WERI-Rb-1 (cell line): ENCODE results near the gene RIN1.

Experiments used
- DNase-seq: peaks from one replicate; pipeline ENCODE4 v3.0.0-alpha.2; 2020
- H3K27ac ChIP-seq: fragments of 250-450 bp; sonication (Bioruptor Pico); 2 replicates; pipeline ENCODE4 v1.5.1; 2020; ENCODE audit warnings: mild to moderate bottlenecking, moderate library complexity
- H3K27me3 ChIP-seq: fragments of 250-450 bp; sonication (Bioruptor Pico); 2 replicates; pipeline ENCODE4 v1.5.1; 2021; ENCODE audit warnings: mild to moderate bottlenecking, low read depth, moderate library complexity; ENCODE audit not compliant: insufficient read depth, severe bottlenecking
- H3K36me3 ChIP-seq: fragments of 250-450 bp; sonication (Bioruptor Pico); 2 replicates; pipeline ENCODE4 v1.5.1; 2020; ENCODE audit warnings: mild to moderate bottlenecking, moderate library complexity
- H3K4me3 ChIP-seq: 2 replicates; pipeline ENCODE4 v1.5.1; 2011; ENCODE audit warnings: low read depth, mild to moderate bottlenecking, control low read depth, low read length
- H3K9me3 ChIP-seq: fragments of 250-450 bp; sonication (Bioruptor Pico); 2 replicates; pipeline ENCODE4 v1.5.1; 2021; ENCODE audit warnings: mild to moderate bottlenecking, moderate library complexity; ENCODE audit not compliant: severe bottlenecking
- TF ChIP-seq, protein P1 (sequence below): IDR thresholded peaks from 2 replicates; pipeline ENCODE4 v1.5.1; 2011; ENCODE audit warnings: low read depth, mild to moderate bottlenecking, control low read depth, inconsistent platforms, low read length

The RIN1 gene

DNA sequence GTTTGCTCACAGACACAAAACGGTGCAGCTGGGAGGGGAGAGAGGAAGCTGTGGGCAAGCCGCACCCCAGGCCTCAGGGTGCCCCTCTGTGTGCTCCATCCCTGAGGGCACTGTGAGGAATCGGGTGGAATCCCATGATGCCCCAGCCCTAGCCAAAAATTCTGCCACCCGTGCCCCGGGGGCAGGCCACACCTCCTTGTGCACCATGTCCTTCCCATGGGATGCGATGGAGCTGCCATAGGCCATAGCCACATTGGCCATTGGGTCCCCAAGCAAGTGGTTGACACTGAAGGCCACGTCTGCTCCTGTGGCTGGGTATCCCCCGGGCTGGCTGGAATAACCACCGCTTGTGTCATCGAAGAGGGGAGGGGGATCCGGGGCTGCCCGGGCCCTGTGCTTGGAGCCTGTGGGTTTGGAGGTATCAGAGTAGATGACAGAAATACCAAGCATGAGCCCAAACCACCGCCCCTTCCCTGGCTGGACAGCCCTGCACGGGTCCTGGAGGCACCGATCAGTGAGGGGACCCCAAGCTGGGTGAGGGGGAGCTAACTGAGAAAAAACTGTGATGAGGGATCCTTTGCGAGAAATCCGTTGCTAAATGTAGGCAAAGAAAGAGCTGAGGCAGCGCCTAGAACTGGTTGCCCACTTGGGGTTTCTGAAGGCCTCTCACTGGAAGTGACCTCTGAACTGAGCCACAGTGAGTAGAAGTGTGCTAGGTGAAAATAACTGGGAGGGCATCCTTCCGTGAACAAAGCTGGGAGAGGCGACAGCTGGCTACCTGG, 48.2 kb downstream of the RIN1 start:
- DNase-seq = no peak

DNA sequence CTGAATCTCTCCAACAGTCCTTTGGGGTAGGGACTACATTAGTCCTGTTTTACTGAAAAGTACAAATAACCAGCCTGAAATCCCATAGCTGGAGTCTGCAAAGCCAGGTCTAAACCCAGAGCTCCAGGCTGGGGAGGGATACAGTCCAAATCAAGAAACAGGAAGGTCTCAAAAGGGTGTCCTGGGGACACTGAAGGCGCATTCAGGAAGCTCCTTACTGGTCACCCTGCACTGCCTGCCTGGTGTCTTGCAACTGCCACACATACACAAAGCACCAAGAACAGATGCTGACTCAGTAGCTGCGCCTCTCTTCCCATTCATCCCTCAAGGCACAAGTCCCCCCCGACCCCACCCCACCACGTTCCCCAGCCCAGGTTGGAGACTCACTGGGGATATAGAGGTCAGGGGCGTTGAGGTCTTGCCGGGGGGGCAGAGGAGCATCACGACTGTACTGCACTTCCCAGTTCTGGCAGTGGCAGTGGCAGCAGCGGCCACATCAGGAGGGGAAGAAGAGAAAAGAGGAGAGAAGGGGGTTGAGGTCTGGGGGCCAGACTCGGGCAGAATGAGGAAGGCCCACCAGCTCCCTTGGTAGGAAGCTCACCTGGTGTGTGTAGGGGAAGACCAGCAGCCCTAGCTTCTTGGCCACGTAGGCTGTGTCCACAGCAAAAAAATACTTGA, 48.9 kb downstream of the RIN1 start:
- Histone ChIP-seq H3K4me3 (no peak overlapping the region), H3K27me3 (no peaks in the 10 kb centered on the region), H3K9me3 (no peaks in the 10 kb centered on the region), H3K27ac (no peak overlapping the region), H3K36me3 (peaks cover 26% of the 10 kb centered on the region)
- TF ChIP-seq, protein P1, sequence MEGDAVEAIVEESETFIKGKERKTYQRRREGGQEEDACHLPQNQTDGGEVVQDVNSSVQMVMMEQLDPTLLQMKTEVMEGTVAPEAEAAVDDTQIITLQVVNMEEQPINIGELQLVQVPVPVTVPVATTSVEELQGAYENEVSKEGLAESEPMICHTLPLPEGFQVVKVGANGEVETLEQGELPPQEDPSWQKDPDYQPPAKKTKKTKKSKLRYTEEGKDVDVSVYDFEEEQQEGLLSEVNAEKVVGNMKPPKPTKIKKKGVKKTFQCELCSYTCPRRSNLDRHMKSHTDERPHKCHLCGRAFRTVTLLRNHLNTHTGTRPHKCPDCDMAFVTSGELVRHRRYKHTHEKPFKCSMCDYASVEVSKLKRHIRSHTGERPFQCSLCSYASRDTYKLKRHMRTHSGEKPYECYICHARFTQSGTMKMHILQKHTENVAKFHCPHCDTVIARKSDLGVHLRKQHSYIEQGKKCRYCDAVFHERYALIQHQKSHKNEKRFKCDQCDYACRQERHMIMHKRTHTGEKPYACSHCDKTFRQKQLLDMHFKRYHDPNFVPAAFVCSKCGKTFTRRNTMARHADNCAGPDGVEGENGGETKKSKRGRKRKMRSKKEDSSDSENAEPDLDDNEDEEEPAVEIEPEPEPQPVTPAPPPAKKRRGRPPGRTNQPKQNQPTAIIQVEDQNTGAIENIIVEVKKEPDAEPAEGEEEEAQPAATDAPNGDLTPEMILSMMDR = no peak
- no peak for DNase-seq

More for the DNA sequence above, 48.2 kb downstream of the RIN1 start:
- H3K27me3 ChIP-seq = no peaks in the 10 kb centered on the region
- H3K9me3 ChIP-seq = no peaks in the 10 kb centered on the region
- TF ChIP-seq, protein P1 = no peak
- H3K27ac ChIP-seq = peak overlapping the region; percentile 88
- H3K4me3 ChIP-seq = peak overlapping the region; percentile 74
- peaks cover 23% of the 10 kb centered on the region for H3K36me3 ChIP-seq

DNA sequence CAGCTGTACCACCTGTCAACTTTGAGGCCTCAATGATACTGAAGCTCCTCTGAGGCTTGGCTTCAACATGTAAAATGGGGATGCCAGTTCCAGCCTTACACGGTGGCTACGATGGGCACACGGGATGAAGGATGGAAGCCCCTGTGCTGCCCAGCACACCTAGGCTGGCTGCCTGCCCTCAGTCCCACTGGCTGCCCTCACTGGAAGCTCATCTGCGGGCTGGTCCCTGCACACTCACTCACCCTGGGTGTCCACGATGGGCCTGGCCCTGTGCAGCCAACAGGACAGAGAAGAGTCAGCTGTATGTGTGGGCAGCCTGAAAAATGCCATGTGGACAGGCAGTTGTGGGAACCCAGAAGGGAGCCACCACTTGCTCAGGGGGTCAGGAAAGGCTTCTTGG, 49.5 kb downstream of the RIN1 start:
- Histone ChIP-seq H3K36me3 (peaks cover 26% of the 10 kb centered on the region), H3K4me3 (no peak overlapping the region), H3K27me3 (no peaks in the 10 kb centered on the region), H3K27ac (no peak overlapping the region), H3K9me3 (no peaks in the 10 kb centered on the region)
- no peak for DNase-seq
- TF ChIP-seq, protein P1 = no peak

DNA sequence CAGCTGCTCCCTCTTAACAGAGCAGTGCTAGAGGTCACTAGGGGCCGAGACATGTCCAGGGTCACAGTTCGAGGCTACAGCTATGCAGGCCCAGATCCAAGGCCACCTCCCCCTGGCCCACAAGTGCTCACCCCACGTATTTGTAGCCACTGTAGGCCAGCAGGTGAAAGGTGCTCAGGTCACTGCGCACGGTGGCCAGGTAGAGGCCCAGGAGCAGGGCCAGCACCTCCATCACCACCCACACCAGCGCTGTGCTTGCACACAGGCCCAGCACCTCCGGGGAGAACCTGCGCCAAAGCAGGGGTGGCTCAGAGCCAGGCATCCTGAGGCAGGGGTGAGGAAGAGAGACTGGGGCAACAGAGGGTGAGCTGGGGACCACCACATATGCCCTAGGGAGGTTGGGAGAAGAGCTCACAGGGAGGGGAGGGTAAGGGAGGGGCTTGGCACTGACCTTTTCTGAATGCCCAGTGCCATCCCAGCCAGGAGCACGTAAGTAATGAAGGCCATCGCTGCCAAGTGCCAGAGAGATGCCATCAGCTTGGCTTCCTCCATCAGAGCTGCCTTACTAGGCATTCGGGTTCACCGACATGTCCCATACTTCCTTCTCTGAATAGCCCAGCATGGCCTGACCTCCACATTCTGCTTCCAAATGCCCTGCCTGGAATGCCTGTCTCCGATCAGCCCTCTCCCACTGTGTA, 50.8 kb downstream of the RIN1 start:
- no peak for DNase-seq
- TF ChIP-seq, protein P1 = no peak
- Histone ChIP-seq H3K36me3 (peaks cover 29% of the 10 kb centered on the region), H3K4me3 (no peak overlapping the region), H3K9me3 (no peaks in the 10 kb centered on the region), H3K27ac (no peak overlapping the region), H3K27me3 (no peaks in the 10 kb centered on the region)

DNA sequence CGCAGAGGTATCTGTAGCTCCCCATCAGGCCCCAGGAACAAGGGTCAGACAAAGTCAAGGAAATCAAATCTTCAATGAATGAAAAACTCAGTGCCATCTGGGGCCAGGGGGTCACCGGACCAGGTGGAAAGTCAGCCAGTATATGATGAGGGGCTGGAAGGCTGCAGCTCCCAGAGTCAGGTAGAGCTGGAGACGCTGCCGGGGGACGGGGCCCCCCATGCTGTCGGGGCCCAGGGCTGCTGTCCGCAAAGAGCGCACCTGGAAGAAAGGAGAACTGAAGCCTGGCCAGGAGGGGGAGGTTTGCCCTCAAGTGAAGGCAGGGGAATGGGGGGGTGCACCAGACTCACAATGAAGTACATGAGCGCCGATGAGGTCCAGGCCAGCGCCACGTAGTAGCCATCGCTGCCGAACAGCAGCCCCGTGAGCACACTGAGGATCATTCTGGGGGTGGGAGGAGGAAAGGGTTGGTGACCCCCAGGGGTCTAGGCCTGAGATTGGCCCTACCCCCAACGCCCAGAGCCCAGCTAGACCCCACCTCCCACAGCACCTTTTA, 51.6 kb downstream of the RIN1 start:
- Histone ChIP-seq H3K36me3 (peaks cover 29% of the 10 kb centered on the region), H3K27me3 (no peaks in the 10 kb centered on the region), H3K9me3 (no peaks in the 10 kb centered on the region), H3K27ac (no peak overlapping the region), H3K4me3 (no peak overlapping the region)
- DNase-seq = no peak
- TF ChIP-seq, protein P1 = no peak
